Activated CD4-positive, alpha-beta T cell treated with anti-CD3 and anti-CD28 coated beads, Interleukin-2, amount 50 U/mL, for 1 hour (primary cell): ENCODE measurements around the gene THBS2.
"Not testable (repeated sequence)": the region's sequence is repeated elsewhere in the genome, so short reads cannot be mapped to it uniquely, and the experiment has no call there.

Experiments used
- DNase-seq: peaks from one replicate; pipeline ENCODE4 v3.0.0-alpha.2; 2020

THBS2 gene

DNA sequence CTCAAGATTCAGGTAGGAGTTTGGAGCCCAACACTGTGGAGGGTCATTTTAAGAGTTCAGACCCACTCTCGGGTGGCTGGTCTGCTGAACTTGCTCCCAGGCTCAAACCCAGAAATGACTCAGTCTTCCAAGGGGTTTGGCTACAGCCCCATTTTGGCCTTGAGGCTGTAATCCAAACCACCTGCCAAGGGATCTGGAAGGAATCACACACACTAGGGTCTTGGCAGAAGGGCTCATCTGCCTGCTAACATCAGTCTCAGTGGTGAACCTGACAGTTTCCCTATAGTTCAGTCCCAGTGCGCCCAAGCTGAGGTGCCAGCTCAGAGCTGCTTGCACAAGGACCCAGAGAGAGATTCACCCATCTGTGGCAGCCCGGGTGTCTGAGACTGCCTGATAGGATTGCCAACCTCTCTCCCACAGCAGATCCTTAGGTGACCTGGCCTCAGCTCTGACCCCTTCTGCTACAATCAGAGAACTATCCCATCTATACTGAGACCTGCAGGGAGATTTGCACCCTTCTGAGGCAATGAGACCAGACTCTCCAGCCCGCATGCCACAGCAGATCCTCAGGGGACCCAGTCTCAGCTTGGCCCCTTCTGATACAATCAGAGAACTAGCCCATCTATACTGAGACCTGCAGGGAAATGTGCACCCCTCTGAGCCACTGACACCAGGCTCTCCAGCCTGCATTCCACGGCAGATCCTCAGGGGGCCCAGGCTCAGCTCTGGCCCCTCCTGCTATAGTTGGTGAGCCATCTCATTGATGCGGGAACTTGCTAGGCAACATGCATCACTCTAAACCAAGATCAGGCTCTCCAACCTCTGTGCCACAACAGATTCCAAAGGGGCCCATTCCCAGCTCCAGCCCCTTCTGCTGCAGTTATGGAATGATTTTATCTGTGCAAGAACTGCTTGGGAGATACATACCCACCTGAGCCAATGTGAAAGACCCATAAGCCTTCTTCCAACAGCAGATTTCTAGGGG lies 48.2 kb downstream of the THBS2 start:
- no peak for DNase-seq

DNA sequence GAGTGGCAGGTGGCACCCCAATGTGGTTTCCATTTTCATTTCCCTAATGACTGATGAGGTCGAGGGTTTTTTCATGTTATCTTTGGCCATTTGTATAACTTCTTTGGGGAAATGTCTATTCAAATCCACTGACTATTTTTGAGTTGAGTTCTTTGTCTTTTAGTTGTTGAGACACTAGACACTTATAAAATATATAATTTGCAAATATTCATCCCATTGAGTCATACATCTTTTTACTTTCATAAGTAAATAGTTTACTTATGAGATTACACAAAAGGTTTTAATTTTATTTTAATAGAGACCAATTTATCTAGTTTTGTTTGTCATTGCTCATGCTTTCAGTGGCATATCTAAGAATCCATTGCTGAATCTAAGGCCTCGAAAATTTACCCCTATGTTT lies 49.5 kb downstream of the THBS2 start:
- no peak for DNase-seq

DNA sequence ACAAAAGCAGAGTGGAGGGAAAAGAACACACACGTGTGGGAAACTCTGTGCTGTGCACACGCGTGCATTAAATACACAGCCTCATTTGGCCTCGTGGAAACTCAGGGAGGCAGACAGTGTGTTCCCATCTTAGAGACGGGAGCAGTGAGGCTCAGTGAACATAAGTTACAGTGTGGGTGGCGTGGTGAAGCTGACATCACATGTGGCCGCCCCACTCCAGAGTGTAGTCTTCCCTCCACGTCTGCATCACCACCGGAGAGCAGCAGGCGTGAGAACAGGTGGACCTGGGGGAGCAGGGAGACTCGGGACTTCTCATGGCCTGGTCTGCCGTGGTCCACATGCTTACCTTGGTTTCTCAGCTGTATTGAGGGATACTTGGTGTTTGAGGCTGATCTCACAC lies 51.7 kb downstream of the THBS2 start:
- no peak for DNase-seq

DNA sequence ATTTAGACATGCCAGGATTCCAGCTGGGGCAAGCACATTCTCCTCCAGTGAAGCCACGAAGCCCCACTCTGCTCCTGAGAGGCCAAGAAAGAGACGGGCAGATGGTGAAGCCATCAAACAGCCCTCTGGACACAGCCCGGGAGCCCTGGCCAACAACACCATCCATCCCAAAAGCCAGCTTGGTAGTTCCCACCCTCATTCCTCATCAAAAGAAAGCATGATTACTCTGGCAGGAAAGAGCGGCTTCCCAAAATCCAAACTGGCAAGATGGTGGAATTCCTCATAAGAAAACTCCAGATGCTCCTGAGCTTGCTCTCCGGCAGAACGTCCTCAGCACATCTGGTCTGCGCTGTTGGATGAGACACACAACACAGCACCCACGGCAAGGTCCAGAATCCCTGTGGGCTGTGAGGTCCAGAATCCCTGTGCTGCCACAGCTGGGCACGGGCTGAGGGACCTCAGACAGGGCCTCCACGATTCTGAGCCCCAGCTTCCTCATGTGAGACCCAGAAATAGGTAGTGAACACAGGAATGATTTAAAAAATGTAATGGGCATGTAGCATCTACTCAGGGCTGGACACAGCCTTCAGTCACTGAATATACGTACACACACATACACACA lies 52.6 kb downstream of the THBS2 start:
- DNase-seq: no peak

- DNase-seq: no peak
Measured at GRCh38 chr6:169199625-169200335, 53.9 kb downstream of the THBS2 start.

DNA sequence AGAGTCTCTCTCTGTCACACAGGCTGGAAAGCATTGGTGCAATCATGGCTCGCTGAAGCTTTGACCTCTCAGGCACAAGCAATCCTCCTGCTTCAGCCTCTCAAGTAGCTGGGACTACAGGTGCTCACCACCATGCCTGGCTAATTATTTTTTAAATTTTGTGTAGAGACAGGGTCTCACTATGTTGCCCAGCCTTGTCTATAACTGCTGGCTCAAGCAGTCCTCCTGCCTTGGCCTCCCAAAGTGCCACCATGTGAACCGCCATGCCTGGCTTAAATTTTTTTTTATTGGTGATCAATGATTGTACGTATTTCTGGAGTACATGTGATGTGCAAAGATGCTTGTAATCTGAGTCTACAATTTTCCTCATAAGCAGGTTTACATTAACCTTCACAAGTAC lies 54.8 kb downstream of the THBS2 start:
- DNase-seq: no peak

DNA sequence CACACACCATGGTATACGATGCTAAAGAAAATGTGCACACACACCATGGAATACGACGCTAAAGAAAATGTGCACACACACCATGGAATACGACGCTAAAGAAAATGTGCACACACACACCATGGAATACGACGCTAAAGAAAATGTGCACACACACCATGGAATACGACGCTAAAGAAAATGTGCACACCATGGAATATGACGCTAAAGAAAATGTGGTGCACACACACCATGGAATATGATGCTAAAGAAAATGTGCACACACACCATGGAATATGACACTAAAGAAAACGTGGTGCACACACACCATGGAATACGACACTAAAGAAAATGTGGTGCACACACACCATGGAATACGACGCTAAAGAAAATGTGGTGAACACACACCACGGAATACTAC lies 55.7 kb downstream of the THBS2 start:
- not testable (repeated sequence) for DNase-seq

DNA sequence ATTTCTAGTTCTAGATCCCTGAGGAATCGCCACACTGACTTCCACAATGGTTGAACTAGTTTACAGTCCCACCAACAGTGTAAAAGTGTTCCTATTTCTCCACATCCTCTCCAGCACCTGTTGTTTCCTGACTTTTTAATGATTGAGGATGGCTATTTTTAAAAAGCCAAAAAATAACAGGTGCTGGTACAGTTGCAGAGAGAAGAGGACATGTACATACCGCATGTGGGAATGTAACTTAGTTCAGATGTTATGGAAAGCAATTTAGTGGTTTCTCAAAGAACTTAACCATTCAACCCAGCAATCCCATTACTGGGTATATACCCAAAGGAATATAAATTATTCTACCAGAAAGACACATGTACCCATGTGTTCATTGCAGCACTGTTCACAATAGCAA lies 57.4 kb downstream of the THBS2 start:
- DNase-seq: not testable (repeated sequence)

GRCh38 chr6:169194737-169195136 lies 58.9 kb downstream of the THBS2 start:
- DNase-seq: no peak

- no peak for DNase-seq
Measured at GRCh38 chr6:169190970-169191369, 62.7 kb downstream of the THBS2 start.

DNA sequence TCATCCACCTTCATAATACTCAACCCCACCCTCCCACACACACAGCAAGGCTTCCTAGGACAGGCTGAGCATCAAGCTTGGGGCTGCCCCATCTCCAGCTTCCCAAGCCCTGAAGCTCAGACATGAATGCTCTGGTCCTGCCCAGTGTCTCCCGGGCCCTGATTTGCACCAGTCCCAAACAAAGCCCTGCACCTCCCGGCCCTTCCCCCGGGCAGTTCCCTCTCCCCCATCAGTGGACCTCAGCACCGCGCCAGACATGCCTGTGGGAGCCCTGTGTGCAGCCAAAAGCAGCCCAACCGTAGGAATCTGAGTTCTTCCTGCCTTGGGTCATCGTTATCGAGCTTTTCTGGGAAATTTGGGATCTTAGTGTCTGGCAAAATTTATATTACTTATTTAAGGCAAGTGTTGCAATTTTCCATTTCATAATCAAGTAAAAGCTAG lies 63.5 kb downstream of the THBS2 start:
- DNase-seq: no peak

DNA sequence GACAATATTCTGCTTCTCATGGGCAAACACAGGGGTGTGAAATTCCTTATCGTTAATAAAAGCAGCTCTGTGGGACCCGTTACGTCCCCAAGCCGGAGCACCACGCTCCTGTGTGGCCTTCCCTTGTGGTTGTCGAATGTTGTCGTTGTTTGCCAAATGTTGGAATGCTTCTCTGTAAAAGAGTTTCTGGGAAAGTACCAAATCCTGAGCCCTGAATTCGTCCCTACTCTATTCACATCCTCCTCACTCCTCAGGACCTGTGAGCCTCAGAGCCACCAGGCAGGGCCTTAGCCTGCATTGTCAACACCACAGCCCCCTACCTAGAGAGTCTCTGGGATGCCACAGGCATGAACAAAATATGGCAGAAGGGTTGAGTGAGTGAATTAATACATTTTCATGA lies 64.0 kb downstream of the THBS2 start:
- DNase-seq: no peak

DNA sequence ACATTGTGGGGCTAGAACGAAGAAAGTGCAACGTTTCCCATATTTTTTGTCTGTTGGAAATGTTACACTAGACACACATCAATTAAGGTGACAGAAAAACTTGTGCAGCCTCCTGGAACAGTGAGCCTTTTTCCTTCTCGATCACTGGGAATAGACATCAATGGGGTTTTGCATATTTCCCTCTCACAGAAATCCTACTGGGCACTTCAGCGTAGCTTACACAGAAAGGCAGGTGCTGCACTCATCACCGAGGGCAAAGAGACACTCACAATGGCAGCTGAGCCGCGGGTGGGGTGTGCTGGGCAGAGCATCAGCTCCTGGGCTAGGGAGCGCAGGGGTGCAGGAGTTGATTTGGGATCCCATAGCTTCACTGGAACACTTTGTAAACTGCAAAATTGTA lies 64.5 kb downstream of the THBS2 start:
- no peak for DNase-seq

- no peak for DNase-seq
Measured at GRCh38 chr6:169188475-169188874, 65.2 kb downstream of the THBS2 start.

- DNase-seq: no peak
Measured at GRCh38 chr6:169188051-169188470, 65.6 kb downstream of the THBS2 start.

DNA sequence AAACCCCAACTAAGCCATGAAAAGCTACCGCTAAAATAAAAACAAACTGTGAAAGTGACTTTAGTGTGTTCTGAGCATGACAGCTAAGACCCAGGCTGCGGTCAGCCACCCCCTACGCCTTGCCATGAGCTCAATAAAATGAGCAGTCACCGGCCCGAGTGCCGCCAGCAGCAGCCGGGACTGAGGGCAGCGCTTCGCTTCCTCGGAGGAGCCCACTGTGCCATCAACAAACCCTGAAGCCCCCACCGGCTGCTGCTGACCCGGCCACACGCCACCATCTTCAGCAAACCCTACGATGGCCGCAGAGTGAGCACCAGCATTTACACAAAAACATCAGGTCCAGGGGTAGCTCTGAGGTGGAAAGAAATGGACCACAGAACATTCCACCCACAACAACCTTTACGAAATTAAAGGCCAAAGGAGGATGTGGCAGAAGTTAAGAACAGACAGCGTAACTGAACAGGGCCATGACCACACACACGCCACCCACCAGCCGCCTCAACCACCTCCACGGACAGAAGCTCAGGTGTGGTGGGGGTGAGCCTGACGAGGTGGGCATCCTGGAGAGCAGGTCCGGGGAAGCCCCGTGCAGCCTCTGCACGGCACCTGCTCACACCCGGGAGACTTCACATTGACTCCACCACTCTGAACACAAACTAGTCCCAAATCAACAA lies 67.0 kb downstream of the THBS2 start:
- DNase-seq: no peak

DNA sequence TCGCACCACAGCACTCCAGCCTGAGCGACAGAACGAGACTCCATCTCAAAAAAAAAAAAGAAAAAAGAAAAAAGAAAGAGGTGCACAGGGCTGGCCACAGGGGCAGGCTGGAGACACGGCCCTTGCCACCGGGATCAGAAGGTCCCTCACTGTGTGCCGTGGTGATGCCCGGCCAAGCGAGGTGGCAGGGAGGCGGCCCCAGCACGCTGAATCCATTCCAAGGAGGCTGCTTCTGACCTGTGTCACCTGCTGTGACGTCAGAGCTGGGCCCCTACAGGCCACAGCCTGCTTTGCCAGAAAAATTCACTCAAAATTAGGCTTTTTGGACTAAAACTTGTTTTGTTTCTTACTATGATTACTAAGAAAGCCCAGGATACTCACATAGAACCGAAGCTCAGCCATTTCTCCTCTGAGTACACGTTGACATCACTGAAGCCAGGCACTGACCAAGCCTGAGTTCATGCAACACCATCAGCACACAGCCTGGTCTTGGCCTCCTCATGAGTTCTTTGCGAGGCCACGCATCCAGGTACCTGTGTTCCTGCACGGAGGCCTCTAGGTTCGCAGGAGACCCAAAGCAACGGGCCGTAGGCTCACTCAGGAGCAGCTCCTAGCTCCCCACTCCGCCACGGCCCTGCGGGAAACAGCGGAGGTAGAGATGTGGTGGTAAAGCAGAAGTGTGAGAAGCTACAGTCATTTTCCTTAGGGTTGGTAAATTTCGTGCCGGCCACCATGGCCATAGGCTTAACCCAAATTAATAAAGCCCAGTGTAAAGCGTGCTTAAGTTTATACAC lies 67.8 kb downstream of the THBS2 start:
- no peak for DNase-seq

DNA sequence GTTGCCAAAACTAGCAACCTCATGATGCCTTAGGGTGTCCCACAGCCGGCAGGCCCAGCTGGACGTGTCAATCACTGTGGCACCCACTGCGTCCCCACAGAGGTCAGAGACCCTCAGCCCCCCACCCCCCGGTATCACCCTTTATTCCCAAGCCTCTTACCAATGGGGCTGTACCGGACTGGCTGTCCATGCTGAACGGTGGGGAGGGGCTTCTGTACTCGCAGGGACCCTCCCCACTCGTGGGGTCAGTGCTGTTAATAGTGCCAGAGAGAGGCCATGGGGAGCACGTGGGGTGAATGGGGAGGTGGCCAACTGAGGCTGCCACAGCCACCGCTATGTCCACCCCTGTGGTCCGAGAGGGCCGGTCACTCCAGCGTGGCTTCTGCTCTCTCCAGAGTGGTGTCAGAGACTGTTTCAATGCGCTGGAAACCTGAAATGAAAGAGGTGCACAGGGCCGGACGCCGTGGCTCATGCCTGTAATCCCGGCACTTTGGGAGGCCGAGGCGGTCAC lies 68.6 kb downstream of the THBS2 start:
- no peak for DNase-seq

GRCh38 chr6:169184419-169184818 lies 69.2 kb downstream of the THBS2 start:
- no peak for DNase-seq

- DNase-seq: no peak
Measured at GRCh38 chr6:169183233-169183632, 70.4 kb downstream of the THBS2 start.

DNA sequence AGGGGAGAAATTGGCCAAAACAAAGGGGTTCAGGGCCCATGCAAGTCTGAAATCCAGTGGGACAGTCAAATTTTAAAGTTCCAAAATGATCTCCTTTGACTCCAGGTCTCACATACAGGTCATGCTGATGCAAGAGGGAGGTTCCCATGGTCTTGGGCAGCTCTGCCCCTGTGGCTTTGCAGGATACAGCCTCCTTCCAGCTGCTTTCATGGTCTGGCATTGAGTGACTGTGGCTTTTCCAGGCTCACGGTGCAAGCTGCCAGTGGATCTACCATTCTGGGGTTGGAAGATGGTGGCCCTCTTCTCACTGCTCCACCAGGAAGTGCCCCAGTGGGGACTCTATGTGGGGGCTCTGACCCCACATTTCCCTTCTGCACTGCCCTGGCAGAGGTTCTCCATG lies 73.8 kb downstream of the THBS2 start:
- DNase-seq: not testable (repeated sequence)
